PC-3 (cell line): ENCODE measurements around the gene ZNF385A. TPM values are rescaled to one million over a fixed set of nuclear protein-coding genes. Genes with fewer than 3 reads are reported as not detected.

Source experiments
- ATAC-seq: fragments of 200-7000 bp; cut with Tn5 transposase; 2 replicates; pipeline ENCODE4 v1.9.1; 2020; ENCODE audit warnings: mild to moderate bottlenecking, moderate library complexity
- BruUV-seq: library from RNA; stranded (reverse); fragments of 400-500 nt; replicated peaks from 2 replicates; lab custom pipeline; 2021; lab: Mats Ljungman, UMichigan
- CTCF ChIA-PET: fragments of 300-600 bp; sonication (Branson Sonifier 250); formaldehyde crosslinking; loops from one replicate; lab custom pipeline; 2022; ENCODE audit warnings: antibody characterized with exemption; lab: Charles Lee
- POLR2A ChIA-PET: fragments of 300-600 bp; sonication (Branson Sonifier 250); formaldehyde crosslinking; loops from one replicate; lab custom pipeline; 2022; ENCODE audit warnings: antibody characterized with exemption; ENCODE audit not compliant: unreplicated experiment; lab: Charles Lee
- DNase-seq: peaks from one replicate; pipeline ENCODE4 v3.0.0-alpha.2; 2015
- H2AFZ ChIP-seq: fragments of 300-600 bp; sonication (generic); 2 replicates; pipeline ENCODE4 v1.6.0; 2016; ENCODE audit warnings: antibody characterized with exemption, low read length
- H3F3A ChIP-seq: fragments of 300-600 bp; sonication (generic); one replicate; pipeline ENCODE4 v1.6.0; 2017; ENCODE audit warnings: antibody characterized with exemption, low read length, control low read depth, mild to moderate bottlenecking; ENCODE audit not compliant: unreplicated experiment
- H3K27ac ChIP-seq: fragments of 300-600 bp; sonication (generic); 2 replicates; pipeline ENCODE4 v1.5.1; 2016; ENCODE audit warnings: mild to moderate bottlenecking, low read length
- H3K27me3 ChIP-seq: fragments of 300-600 bp; sonication (generic); 2 replicates; pipeline ENCODE4 v1.6.1; 2016; ENCODE audit warnings: low read length, mixed read lengths
- H3K36me3 ChIP-seq: fragments of 300-600 bp; sonication (generic); 2 replicates; pipeline ENCODE4 v1.6.1; 2016; ENCODE audit warnings: low read depth, mixed run types, low read length, mixed read lengths
- H3K4me1 ChIP-seq: fragments of 300-600 bp; sonication (generic); 2 replicates; pipeline ENCODE4 v1.5.1; 2016; ENCODE audit warnings: low read length; ENCODE audit not compliant: insufficient read depth
- H3K4me2 ChIP-seq: fragments of 300-600 bp; sonication (generic); 2 replicates; pipeline ENCODE4 v1.6.0; 2016; ENCODE audit warnings: low read length
- H3K4me3 ChIP-seq: fragments of 300-600 bp; sonication (generic); 2 replicates; pipeline ENCODE4 v1.5.1; 2016; ENCODE audit warnings: mild to moderate bottlenecking, low read length, mixed read lengths
- H3K79me2 ChIP-seq: fragments of 300-600 bp; sonication (generic); 2 replicates; pipeline ENCODE4 v1.6.1; 2017; ENCODE audit warnings: low read length, mixed read lengths
- H3K9ac ChIP-seq: fragments of 300-600 bp; sonication (generic); 2 replicates; pipeline ENCODE4 v1.6.0; 2016; ENCODE audit warnings: mild to moderate bottlenecking, low read length
- H3K9me2 ChIP-seq: fragments of 300-600 bp; sonication (generic); replicated peaks from 2 replicates; pipeline ENCODE4 v1.6.1; 2016; ENCODE audit warnings: mixed run types, low read length, mixed read lengths
- H3K9me3 ChIP-seq: fragments of 300-600 bp; sonication (generic); 2 replicates; pipeline ENCODE4 v1.6.1; 2016; ENCODE audit warnings: low read length, mixed read lengths
- H4K20me1 ChIP-seq: fragments of 300-600 bp; sonication (generic); 2 replicates; pipeline ENCODE4 v1.6.1; 2016; ENCODE audit warnings: low read length, mixed read lengths
- CTCF ChIP-seq: fragments of 300-600 bp; sonication (generic); conservative IDR thresholded peaks from 2 replicates; pipeline ENCODE4 v1.5.1; 2017; ENCODE audit warnings: antibody characterized with exemption, low read depth, mild to moderate bottlenecking, low read length
- EZH2 ChIP-seq: fragments of 300-600 bp; sonication (generic); IDR thresholded peaks from one replicate; pipeline ENCODE4 v1.6.1; 2017; ENCODE audit warnings: antibody characterized with exemption, mild to moderate bottlenecking, low read length; ENCODE audit not compliant: unreplicated experiment
- EZH2phosphoT487 ChIP-seq: fragments of 300-600 bp; sonication (generic); IDR thresholded peaks from 2 replicates; pipeline ENCODE4 v1.6.1; 2018; ENCODE audit warnings: mild to moderate bottlenecking, antibody characterized with exemption, low read length, borderline replicate concordance
- intact Hi-C: fragments of 100-400 bp; cut with micrococcal nuclease; formaldehyde crosslinking; loops from 2 replicates; pipeline ENCODE4 v1.9.0; 2023
- total RNA-seq: library from RNA; depleted of rRNA; stranded (reverse); fragments of >200 nt; gene quantifications from 2 replicates; pipeline ENCODE4 v1.2.3, GENCODE V29; 2014

The ZNF385A gene
- total RNA-seq, 1 experiment from 2014 or later = 1.8 TPM

GRCh38 chr12:54393207-54393609, 8.7 kb upstream of the ZNF385A start:
- H3K9ac ChIP-seq = no peak overlapping the region
- ATAC-seq (no peak), DNase-seq (no peak)
- H3K79me2 ChIP-seq = no peaks in the 10 kb centered on the region
- no peak overlapping the region for H2AFZ ChIP-seq
- H3K9me3 ChIP-seq = no peaks in the 10 kb centered on the region
- intact Hi-C loops = no loop called here
- H3K27me3 ChIP-seq = no peaks in the 10 kb centered on the region
- no peaks in the 10 kb centered on the region for H4K20me1 ChIP-seq
- no peaks in the 10 kb centered on the region for H3K9me2 ChIP-seq
- peaks cover 8% of the 10 kb centered on the region; the same call in 1 of the 2 replicates for H3K36me3 ChIP-seq
- TF ChIP-seq EZH2 = no peak
- TF ChIP-seq CTCF = no peak
- TF ChIP-seq EZH2phosphoT487 = no peak
- peaks cover 5% of the 10 kb centered on the region for H3K4me1 ChIP-seq
- H3K4me2 ChIP-seq = no peak overlapping the region
- no peaks in the 10 kb centered on the region for H3F3A ChIP-seq
- no peak overlapping the region for H3K4me3 ChIP-seq
- CTCF ChIA-PET = interaction anchor here (0.6 to 1.0 kb wide), 5 partner anchors 23 to 164 kb away, joined by 3 to 5 read pairs (median 4); no protein-coding TSS in a partner anchor
- BruUV-seq = no TSS peak
- POLR2A ChIA-PET = no interaction called here
- no peak overlapping the region for H3K27ac ChIP-seq

GRCh38 chr12:54392485-54393206, 8.1 kb upstream of the ZNF385A start:
- no TSS peak for BruUV-seq
- H3F3A ChIP-seq = no peaks in the 10 kb centered on the region
- no peaks in the 10 kb centered on the region for H3K9me2 ChIP-seq
- no peak overlapping the region for H3K27ac ChIP-seq
- TF ChIP-seq CTCF (no peak), EZH2phosphoT487 (no peak), EZH2 (no peak)
- H3K4me3 ChIP-seq = no peak overlapping the region
- no peaks in the 10 kb centered on the region for H4K20me1 ChIP-seq
- no peak for ATAC-seq
- DNase-seq = no peak
- POLR2A ChIA-PET = no interaction called here
- peaks cover 10% of the 10 kb centered on the region for H3K4me1 ChIP-seq
- H2AFZ ChIP-seq = no peak overlapping the region
- no peaks in the 10 kb centered on the region for H3K9me3 ChIP-seq
- no peak overlapping the region for H3K9ac ChIP-seq
- H3K79me2 ChIP-seq = no peaks in the 10 kb centered on the region
- no peak overlapping the region for H3K4me2 ChIP-seq
- peaks cover 4% of the 10 kb centered on the region; the same call in 1 of the 2 replicates for H3K36me3 ChIP-seq
- intact Hi-C loops = no loop called here
- no peaks in the 10 kb centered on the region for H3K27me3 ChIP-seq
- CTCF ChIA-PET = interaction anchor here (0.6 to 0.8 kb wide), 2 partner anchors 22 to 52 kb away, joined by 4 read pairs; no protein-coding TSS in a partner anchor
